ENCODE data around the gene GPR183. TPM values are rescaled to one million over a fixed set of nuclear protein-coding genes. Genes with fewer than 3 reads are reported as not detected.

Gene GPR183
- total RNA-seq, 1 donor from 2014 or later, result not detected

DNA sequence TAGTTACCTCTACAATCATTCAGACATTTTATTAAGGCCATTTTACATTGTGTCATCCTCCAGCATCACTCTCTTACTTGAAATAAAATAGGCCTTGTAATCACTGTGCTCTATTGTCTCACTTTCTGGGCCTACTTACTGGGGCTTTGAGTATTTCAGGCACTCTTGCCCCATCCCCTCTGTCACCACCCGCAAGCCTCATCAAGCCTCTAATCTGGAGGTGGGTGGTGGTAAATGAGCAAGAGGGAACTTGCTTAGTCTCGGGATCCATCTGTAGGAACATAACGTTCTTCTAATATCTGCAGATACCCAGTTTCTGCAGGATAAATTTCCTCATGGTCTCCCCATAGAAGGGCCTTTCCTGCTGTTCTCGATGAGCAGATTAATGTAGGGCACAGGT lies 29.6 kb downstream of the GPR183 start:
- H3K27me3 Mint-ChIP-seq, result no peaks in the 10 kb centered on the region
- DNase-seq (ENCODE audit: low spot score, unreplicated experiment), result no peak
- H3K36me3 Mint-ChIP-seq (ENCODE audit: insufficient read depth), result peaks cover 9% of the 10 kb centered on the region
- no peak overlapping the region for H3K27ac Mint-ChIP-seq
- TF ChIP-seq, protein P1, sequence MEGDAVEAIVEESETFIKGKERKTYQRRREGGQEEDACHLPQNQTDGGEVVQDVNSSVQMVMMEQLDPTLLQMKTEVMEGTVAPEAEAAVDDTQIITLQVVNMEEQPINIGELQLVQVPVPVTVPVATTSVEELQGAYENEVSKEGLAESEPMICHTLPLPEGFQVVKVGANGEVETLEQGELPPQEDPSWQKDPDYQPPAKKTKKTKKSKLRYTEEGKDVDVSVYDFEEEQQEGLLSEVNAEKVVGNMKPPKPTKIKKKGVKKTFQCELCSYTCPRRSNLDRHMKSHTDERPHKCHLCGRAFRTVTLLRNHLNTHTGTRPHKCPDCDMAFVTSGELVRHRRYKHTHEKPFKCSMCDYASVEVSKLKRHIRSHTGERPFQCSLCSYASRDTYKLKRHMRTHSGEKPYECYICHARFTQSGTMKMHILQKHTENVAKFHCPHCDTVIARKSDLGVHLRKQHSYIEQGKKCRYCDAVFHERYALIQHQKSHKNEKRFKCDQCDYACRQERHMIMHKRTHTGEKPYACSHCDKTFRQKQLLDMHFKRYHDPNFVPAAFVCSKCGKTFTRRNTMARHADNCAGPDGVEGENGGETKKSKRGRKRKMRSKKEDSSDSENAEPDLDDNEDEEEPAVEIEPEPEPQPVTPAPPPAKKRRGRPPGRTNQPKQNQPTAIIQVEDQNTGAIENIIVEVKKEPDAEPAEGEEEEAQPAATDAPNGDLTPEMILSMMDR (IDR thresholded peaks at IDR 0.05; ENCODE audit: unreplicated experiment), result no peak
- H3K4me3 Mint-ChIP-seq (ENCODE audit: low read depth), result no peak overlapping the region
- peaks cover 6% of the 10 kb centered on the region for H3K4me1 Mint-ChIP-seq (ENCODE audit: low read depth)
- no peaks in the 10 kb centered on the region for H3K9me3 Mint-ChIP-seq (ENCODE audit: low read depth)

DNA sequence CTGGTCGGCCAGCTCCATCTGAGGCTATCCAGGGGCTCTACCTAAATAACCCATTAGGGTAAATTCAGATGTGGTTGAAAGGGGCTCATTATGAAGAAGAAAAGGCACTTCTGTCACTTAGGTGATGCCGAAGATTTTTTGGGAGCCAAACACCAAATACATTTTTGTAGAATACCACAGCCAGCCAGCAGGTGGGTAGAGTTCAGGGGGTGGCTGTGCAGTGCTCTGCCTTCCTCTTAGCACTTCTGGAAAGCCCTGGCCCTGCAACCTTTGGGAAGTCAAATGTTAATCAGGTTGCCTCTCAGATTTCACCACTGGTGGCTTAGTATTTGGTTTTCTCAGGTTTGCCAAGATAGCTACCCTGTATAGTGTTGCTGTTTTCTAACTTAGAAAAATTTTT lies 30.5 kb downstream of the GPR183 start:
- Mint-ChIP-seq H3K9me3 (ENCODE audit: low read depth) (peaks cover 4% of the 10 kb centered on the region), H3K4me3 (ENCODE audit: low read depth) (no peak overlapping the region), H3K4me1 (ENCODE audit: low read depth) (peaks cover 6% of the 10 kb centered on the region), H3K36me3 (ENCODE audit: insufficient read depth) (peaks cover 13% of the 10 kb centered on the region), H3K27me3 (no peaks in the 10 kb centered on the region), H3K27ac (no peak overlapping the region)
- DNase-seq (ENCODE audit: low spot score, unreplicated experiment), result no peak
- TF ChIP-seq, protein P1 (IDR thresholded peaks at IDR 0.05; ENCODE audit: unreplicated experiment), result no peak

DNA sequence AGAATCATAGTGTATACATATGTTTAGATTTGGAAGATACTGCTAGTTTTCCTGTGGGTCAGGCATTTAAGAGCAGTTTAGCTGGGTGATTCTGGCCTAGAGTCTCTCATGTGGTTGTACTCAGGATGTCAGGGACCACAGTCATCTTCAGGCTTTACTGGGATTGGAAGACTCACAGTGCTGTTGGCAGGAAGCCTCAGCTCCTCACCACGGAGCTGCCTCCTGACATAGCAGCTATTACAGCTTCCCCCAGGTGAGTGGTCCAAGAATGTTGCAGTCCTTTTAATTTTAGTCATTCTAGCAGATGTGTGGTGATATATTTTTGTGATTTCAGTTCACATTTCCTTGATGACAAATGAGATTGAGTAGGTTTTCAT lies 32.1 kb downstream of the GPR183 start:
- no peak for DNase-seq (ENCODE audit: low spot score, unreplicated experiment)
- H3K27ac Mint-ChIP-seq, result no peak overlapping the region
- H3K27me3 Mint-ChIP-seq, result no peaks in the 10 kb centered on the region
- H3K36me3 Mint-ChIP-seq (ENCODE audit: insufficient read depth), result peaks cover 10% of the 10 kb centered on the region
- peaks cover 2% of the 10 kb centered on the region for H3K4me1 Mint-ChIP-seq (ENCODE audit: low read depth)
- H3K9me3 Mint-ChIP-seq (ENCODE audit: low read depth), result peaks cover 4% of the 10 kb centered on the region
- TF ChIP-seq, protein P1 (IDR thresholded peaks at IDR 0.05; ENCODE audit: unreplicated experiment), result no peak
- no peak overlapping the region for H3K4me3 Mint-ChIP-seq (ENCODE audit: low read depth)

DNA sequence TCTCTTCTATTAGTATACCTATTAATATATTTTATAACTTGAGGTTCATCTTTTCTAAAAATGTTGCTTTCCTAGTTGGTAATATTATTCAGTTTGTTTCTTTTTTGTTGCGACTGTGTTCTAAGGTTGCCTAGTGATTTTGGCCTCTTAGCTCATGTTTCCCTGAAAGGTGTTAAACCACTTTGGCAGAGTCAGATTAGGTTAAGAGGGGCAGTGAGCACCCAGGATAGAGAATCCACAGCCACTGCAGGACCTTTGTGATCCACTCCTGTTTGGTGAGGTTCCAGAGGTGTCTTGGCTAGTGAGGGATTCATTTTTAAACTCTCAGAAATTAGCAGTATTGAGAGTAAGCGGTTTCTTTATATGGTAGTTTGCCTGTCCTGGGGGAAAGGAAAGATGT lies 34.1 kb downstream of the GPR183 start:
- TF ChIP-seq, protein P1 (IDR thresholded peaks at IDR 0.05; ENCODE audit: unreplicated experiment), result no peak
- H3K36me3 Mint-ChIP-seq (ENCODE audit: insufficient read depth), result peaks cover 7% of the 10 kb centered on the region
- no peaks in the 10 kb centered on the region for H3K27me3 Mint-ChIP-seq
- no peak overlapping the region for H3K27ac Mint-ChIP-seq
- no peaks in the 10 kb centered on the region for H3K4me1 Mint-ChIP-seq (ENCODE audit: low read depth)
- no peak for DNase-seq (ENCODE audit: low spot score, unreplicated experiment)
- no peak overlapping the region for H3K4me3 Mint-ChIP-seq (ENCODE audit: low read depth)
- peaks cover 4% of the 10 kb centered on the region for H3K9me3 Mint-ChIP-seq (ENCODE audit: low read depth)

DNA sequence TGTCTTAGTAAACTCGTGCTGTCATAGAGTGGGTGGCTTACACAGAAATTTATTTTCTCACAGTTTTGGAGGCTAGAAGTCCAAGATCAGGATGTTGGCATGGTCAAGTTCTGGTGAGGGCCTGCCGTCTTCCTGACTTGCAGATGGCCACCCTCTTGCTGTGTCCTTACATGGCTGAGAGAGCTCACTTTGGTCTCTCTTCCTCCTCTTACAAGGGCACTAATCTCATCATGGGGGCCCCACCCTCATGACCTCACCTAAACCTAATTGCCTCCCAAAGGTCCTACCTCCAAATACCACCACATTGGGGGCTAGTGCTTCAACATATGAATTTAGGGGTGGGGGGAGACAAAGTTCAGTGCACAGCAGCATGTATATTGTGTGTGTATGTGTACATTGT lies 34.7 kb downstream of the GPR183 start:
- TF ChIP-seq, protein P1 (IDR thresholded peaks at IDR 0.05; ENCODE audit: unreplicated experiment), result no peak
- Mint-ChIP-seq H3K4me1 (ENCODE audit: low read depth) (no peaks in the 10 kb centered on the region), H3K27me3 (no peaks in the 10 kb centered on the region), H3K4me3 (ENCODE audit: low read depth) (no peak overlapping the region), H3K27ac (no peak overlapping the region), H3K36me3 (ENCODE audit: insufficient read depth) (peaks cover 9% of the 10 kb centered on the region), H3K9me3 (ENCODE audit: low read depth) (peaks cover 4% of the 10 kb centered on the region)
- no peak for DNase-seq (ENCODE audit: low spot score, unreplicated experiment)

Measured in progenitor cell of endocrine pancreas (in vitro differentiated cells).